Endothelial cell of umbilical vein (primary cell): ENCODE measurements around the gene WDFY3. TPM values are rescaled to one million over a fixed set of nuclear protein-coding genes. Genes with fewer than 3 reads are reported as not detected.

Experiments
- BruUV-seq: library from RNA; stranded (reverse); fragments of 400-500 nt; replicated peaks from 2 replicates; lab custom pipeline; 2021; lab: Mats Ljungman, UMichigan
- CTCF ChIA-PET: fragments of 300-600, 350-600 bp; sonication (Branson Sonifier 250); formaldehyde crosslinking; loops from one replicate; lab custom pipeline; 2021; ENCODE audit warnings: antibody characterized with exemption, inconsistent platforms; lab: Charles Lee
- POLR2A ChIA-PET: fragments of 300-600, 350-600 bp; sonication (Branson Sonifier 250); formaldehyde crosslinking; loops from one replicate; lab custom pipeline; 2021; ENCODE audit warnings: antibody characterized with exemption, inconsistent platforms; lab: Charles Lee
- DNase-seq: peaks from one replicate; pipeline ENCODE4 v3.0.0-alpha.2; 2011; ENCODE audit warnings: low read depth, low spot score
- FAIRE-seq: peaks from 2 replicates; lab custom pipeline; 2011; peaks lifted over from hg19 to GRCh38; lab: Jason Lieb, UNC
- H2AFZ ChIP-seq: 2 replicates; pipeline ENCODE4 v1.6.0; 2012; ENCODE audit warnings: low read depth, low read length, control low read depth, inconsistent platforms
- H3K27ac ChIP-seq: 2 replicates; pipeline ENCODE4 v1.5.1; 2011; ENCODE audit warnings: low read depth, mild to moderate bottlenecking, control low read depth, low read length, moderate library complexity; ENCODE audit not compliant: insufficient read depth
- H3K27me3 ChIP-seq, 2 experiments: 2 replicates each; pipeline versions ENCODE4 v1.6.0 to v1.6.1; 2011; ENCODE audit warnings: low read length in 2 of 2, mixed read lengths in 1 of 2; ENCODE audit not compliant: control insufficient read depth in 2 of 2, insufficient read depth in 2 of 2
- H3K36me3 ChIP-seq, 2 experiments: 2 replicates in 1 of 2; 3 replicates in 1 of 2; pipeline ENCODE4 v1.5.1; 2011; ENCODE audit warnings: low read length in 2 of 2, mild to moderate bottlenecking in 1 of 2, moderate library complexity in 1 of 2; ENCODE audit not compliant: control insufficient read depth in 2 of 2, insufficient read depth in 2 of 2; ENCODE audit errors: extremely low read depth in 1 of 2
- H3K4me1 ChIP-seq: 3 replicates; pipeline ENCODE4 v1.5.1; 2011; ENCODE audit warnings: mild to moderate bottlenecking, low read length; ENCODE audit not compliant: control insufficient read depth, insufficient read depth; ENCODE audit errors: extremely low read depth
- H3K4me2 ChIP-seq: 2 replicates; pipeline ENCODE4 v1.6.1; 2011; ENCODE audit warnings: low read length, control low read depth, mixed read lengths; ENCODE audit not compliant: insufficient read depth
- H3K4me3 ChIP-seq, 3 experiments: fragments of 200-600 bp in 1 of 3; sonication (generic), shearing (Covaris generic) in 1 of 3; replicated peaks in 1 of 3; 2 replicates each; pipeline ENCODE4 v1.5.1; 2011 to 2016; ENCODE audit warnings: control low read depth in 3 of 3, low read length in 3 of 3, mild to moderate bottlenecking in 2 of 3, inconsistent platforms in 1 of 3, low read depth in 1 of 3, moderate library complexity in 1 of 3; ENCODE audit not compliant: insufficient read depth in 1 of 3
- H3K79me2 ChIP-seq: 2 replicates; pipeline ENCODE4 v1.6.0; 2012; ENCODE audit warnings: low read length, inconsistent platforms; ENCODE audit not compliant: control insufficient read depth, insufficient read depth
- H3K9ac ChIP-seq: replicated peaks from 2 replicates; pipeline ENCODE3; 2011; ENCODE audit warnings: low read length, control low read depth; ENCODE audit not compliant: insufficient read depth; ENCODE audit errors: extremely low read depth
- H3K9me1 ChIP-seq: replicated peaks from 3 replicates; pipeline ENCODE4 v1.6.0; 2011; ENCODE audit warnings: mild to moderate bottlenecking, low read length; ENCODE audit not compliant: control insufficient read depth, insufficient read depth; ENCODE audit errors: extremely low read depth
- H3K9me3 ChIP-seq: replicated peaks from 2 replicates; pipeline ENCODE4 v1.5.1; 2012; ENCODE audit warnings: low read length, inconsistent platforms; ENCODE audit not compliant: control insufficient read depth, insufficient read depth
- H4K20me1 ChIP-seq: replicated peaks from 2 replicates; pipeline ENCODE3; 2011; ENCODE audit warnings: mild to moderate bottlenecking, low read length; ENCODE audit not compliant: control insufficient read depth, insufficient read depth; ENCODE audit errors: extremely low read depth
- EZH2 ChIP-seq: IDR thresholded peaks from 2 replicates; pipeline ENCODE4 v1.6.1; 2012; ENCODE audit warnings: borderline replicate concordance, low read depth, mild to moderate bottlenecking, moderate library complexity, low read length, inconsistent platforms; ENCODE audit not compliant: severe bottlenecking
- FOS ChIP-seq: IDR thresholded peaks from 2 replicates; pipeline ENCODE4 v1.6.1; 2011; ENCODE audit warnings: mild to moderate bottlenecking, low read length, moderate library complexity, borderline replicate concordance; ENCODE audit not compliant: insufficient read depth
- GATA2 ChIP-seq: IDR thresholded peaks from 2 replicates; pipeline ENCODE4 v1.7.0; 2011; ENCODE audit warnings: low read depth, mild to moderate bottlenecking, moderate library complexity, mixed read lengths, low read length; ENCODE audit not compliant: insufficient read length, insufficient read depth
- JUN ChIP-seq: IDR thresholded peaks from 2 replicates; pipeline ENCODE4 v1.6.1; 2011; ENCODE audit warnings: borderline replicate concordance, low read depth; ENCODE audit not compliant: insufficient read length, insufficient read depth
- MAX ChIP-seq: IDR thresholded peaks from 2 replicates; pipeline ENCODE4 v1.6.1; 2011; ENCODE audit not compliant: insufficient read depth, insufficient read length
- MYC ChIP-seq: IDR thresholded peaks from one replicate; pipeline ENCODE4 v1.6.1; 2011; ENCODE audit warnings: mild to moderate bottlenecking, low read depth, low read length
- POLR2A ChIP-seq: IDR thresholded peaks from 2 replicates; pipeline ENCODE4 v1.6.1; 2012; ENCODE audit warnings: low read depth, mild to moderate bottlenecking, control low read depth, low read length
- POLR2AphosphoS5 ChIP-seq: IDR thresholded peaks from 2 replicates; pipeline ENCODE4 v1.6.1; 2012; ENCODE audit warnings: low read depth, mild to moderate bottlenecking, control low read depth, low read length, moderate library complexity; ENCODE audit not compliant: insufficient read depth
- dilution Hi-C: fragments of 300-500 bp; cut with MboI; formaldehyde crosslinking; loops from one replicate; pipeline ENCODE4 v1.15.0; 2019; ENCODE audit warnings: low sequenced_read_pairs; ENCODE audit not compliant: extremely low pct_ligation_motif_present
- intact Hi-C: fragments of 100-400 bp; cut with micrococcal nuclease; formaldehyde crosslinking; loops from one replicate; pipeline ENCODE4 v1.10.0; 2022
- polyA plus RNA-seq, 4 experiments: library from polyadenylated mRNA; depleted of rRNA in 3 of 4; stranded (reverse) in 3 of 4; unstranded in 1 of 4; fragments of >200 nt; gene quantifications; 2 replicates each; pipeline versions ENCODE4 v1.2.1 to v1.2.3, GENCODE V29; 2011 to 2012; ENCODE audit warnings: missing spikeins in 1 of 4
- total RNA-seq: library from RNA; stranded (reverse); gene quantifications from 2 replicates; pipeline ENCODE4 v1.2.3, GENCODE V29; 2021
- TF ChIP-seq, protein P1 (sequence below), 2 donors: IDR thresholded peaks; 1 replicate in 1 of 2; 2 replicates in 1 of 2; pipeline ENCODE4 v1.5.1; 2011; ENCODE audit warnings: low read length in 2 of 2, mild to moderate bottlenecking in 2 of 2, moderate library complexity in 2 of 2, control low read depth in 1 of 2, inconsistent platforms in 1 of 2, low read depth in 1 of 2; ENCODE audit not compliant: insufficient read depth in 1 of 2; ENCODE audit errors: extremely low read depth in 1 of 2

WDFY3 gene
- total and polyA plus RNA-seq, 2 donors (not counting 3 experiments of a cell fraction or from before 2014, with no cell fraction given): 37.0 to 113 TPM

- BruUV-seq: no TSS peak
- Histone ChIP-seq H3K4me3 (no peak overlapping the region), H3K9me1 (no peaks in the 10 kb centered on the region), H4K20me1 (no peaks in the 10 kb centered on the region), H3K79me2 (no peaks in the 10 kb centered on the region), H3K4me1 (no peaks in the 10 kb centered on the region), H3K27me3 (no peaks in the 10 kb centered on the region), H3K9me3 (no peaks in the 10 kb centered on the region), H3K4me2 (no peak overlapping the region), H3K36me3 (peaks cover 7 to 12% of the 10 kb centered on the region in 2 experiments), H3K27ac (no peak overlapping the region), H2AFZ (no peak overlapping the region), H3K9ac (no peak overlapping the region)
- FAIRE-seq: no peak
- ChIA-PET CTCF (interaction anchor here (0.6 to 1.6 kb wide), 3 partner anchors 23 to 149 kb away, joined by 4 to 5 read pairs (median 5); no protein-coding TSS in a partner anchor), POLR2A (no interaction called here)
- TF ChIP-seq POLR2A (no peak), FOS (no peak), MYC (no peak), EZH2 (no peak), JUN (no peak), MAX (no peak), GATA2 (no peak), POLR2AphosphoS5 (no peak)
- TF ChIP-seq, protein P1, sequence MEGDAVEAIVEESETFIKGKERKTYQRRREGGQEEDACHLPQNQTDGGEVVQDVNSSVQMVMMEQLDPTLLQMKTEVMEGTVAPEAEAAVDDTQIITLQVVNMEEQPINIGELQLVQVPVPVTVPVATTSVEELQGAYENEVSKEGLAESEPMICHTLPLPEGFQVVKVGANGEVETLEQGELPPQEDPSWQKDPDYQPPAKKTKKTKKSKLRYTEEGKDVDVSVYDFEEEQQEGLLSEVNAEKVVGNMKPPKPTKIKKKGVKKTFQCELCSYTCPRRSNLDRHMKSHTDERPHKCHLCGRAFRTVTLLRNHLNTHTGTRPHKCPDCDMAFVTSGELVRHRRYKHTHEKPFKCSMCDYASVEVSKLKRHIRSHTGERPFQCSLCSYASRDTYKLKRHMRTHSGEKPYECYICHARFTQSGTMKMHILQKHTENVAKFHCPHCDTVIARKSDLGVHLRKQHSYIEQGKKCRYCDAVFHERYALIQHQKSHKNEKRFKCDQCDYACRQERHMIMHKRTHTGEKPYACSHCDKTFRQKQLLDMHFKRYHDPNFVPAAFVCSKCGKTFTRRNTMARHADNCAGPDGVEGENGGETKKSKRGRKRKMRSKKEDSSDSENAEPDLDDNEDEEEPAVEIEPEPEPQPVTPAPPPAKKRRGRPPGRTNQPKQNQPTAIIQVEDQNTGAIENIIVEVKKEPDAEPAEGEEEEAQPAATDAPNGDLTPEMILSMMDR (IDR thresholded peaks at IDR 0.05; ENCODE audit: extremely low read depth in 1 of 2, insufficient read depth in 1 of 2, low read depth in 1 of 2, low read length in 2 of 2): no peak
- intact Hi-C loops (no loop called here), dilution Hi-C loops (no loop called here)
- DNase-seq: no peak
These were observed 239.0 kb downstream of the WDFY3 start for GRCh38 chr4:84727491-84727890.
